MM.1S (cell line): ENCODE results near the gene PCDH9.

Experiments used
- EZH2 ChIP-seq: fragments of 300-600 bp; sonication (generic); optimal IDR thresholded peaks from 2 replicates; pipeline ENCODE3; 2017; ENCODE audit warnings: low read depth, mild to moderate bottlenecking, antibody characterized with exemption, low read length, mixed read lengths
- EZH2phosphoT487 ChIP-seq: fragments of 300-600 bp; sonication (generic); IDR thresholded peaks from 2 replicates; pipeline ENCODE4 v1.6.1; 2018; ENCODE audit warnings: antibody characterized with exemption, low read length
- TF ChIP-seq, protein P1 (sequence below): fragments of 300-600 bp; sonication (generic); IDR thresholded peaks from 2 replicates; pipeline ENCODE4 v1.5.1; 2016; ENCODE audit warnings: antibody characterized with exemption, low read length, mixed read lengths

DNA sequence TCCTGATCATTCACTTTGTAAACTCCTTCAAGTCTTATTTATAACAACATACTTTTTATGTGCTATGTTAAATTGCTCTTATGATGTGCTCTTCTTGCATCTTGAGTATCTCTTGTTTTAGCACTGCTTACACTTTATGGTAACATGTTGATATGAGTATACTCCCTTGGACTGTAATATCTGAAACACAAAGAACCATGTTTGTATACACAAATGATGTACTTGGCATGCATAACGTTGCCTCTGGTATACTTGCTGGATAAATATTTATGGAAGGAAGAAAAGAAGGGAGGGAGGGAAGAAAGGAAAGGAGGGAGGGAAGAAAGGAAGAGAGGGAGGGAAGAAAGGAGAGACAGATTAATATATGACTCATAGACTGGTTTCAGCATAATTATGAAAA lies 333.2 kb downstream of the PCDH9 start:
- TF ChIP-seq, protein P1, sequence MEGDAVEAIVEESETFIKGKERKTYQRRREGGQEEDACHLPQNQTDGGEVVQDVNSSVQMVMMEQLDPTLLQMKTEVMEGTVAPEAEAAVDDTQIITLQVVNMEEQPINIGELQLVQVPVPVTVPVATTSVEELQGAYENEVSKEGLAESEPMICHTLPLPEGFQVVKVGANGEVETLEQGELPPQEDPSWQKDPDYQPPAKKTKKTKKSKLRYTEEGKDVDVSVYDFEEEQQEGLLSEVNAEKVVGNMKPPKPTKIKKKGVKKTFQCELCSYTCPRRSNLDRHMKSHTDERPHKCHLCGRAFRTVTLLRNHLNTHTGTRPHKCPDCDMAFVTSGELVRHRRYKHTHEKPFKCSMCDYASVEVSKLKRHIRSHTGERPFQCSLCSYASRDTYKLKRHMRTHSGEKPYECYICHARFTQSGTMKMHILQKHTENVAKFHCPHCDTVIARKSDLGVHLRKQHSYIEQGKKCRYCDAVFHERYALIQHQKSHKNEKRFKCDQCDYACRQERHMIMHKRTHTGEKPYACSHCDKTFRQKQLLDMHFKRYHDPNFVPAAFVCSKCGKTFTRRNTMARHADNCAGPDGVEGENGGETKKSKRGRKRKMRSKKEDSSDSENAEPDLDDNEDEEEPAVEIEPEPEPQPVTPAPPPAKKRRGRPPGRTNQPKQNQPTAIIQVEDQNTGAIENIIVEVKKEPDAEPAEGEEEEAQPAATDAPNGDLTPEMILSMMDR = no peak
- TF ChIP-seq EZH2phosphoT487 (no peak), EZH2 (no peak)
